Fibroblast of skin of abdomen (primary cell): ENCODE data around the gene EIF4G3.
A peak's percentile ranks its signal among the peaks of the same experiment; 100 is the strongest.
"Not testable (repeated sequence)": the region's sequence is repeated elsewhere in the genome, so short reads cannot be mapped to it uniquely, and the experiment has no call there.

ENCODE experiments used
- DNase-seq: peaks from one replicate; pipeline ENCODE4 v3.0.0-alpha.2; 2013

The EIF4G3 gene

GRCh38 chr1:21066356-21067012, 110.2 kb downstream of the EIF4G3 start:
- DNase-seq, result no peak

DNA sequence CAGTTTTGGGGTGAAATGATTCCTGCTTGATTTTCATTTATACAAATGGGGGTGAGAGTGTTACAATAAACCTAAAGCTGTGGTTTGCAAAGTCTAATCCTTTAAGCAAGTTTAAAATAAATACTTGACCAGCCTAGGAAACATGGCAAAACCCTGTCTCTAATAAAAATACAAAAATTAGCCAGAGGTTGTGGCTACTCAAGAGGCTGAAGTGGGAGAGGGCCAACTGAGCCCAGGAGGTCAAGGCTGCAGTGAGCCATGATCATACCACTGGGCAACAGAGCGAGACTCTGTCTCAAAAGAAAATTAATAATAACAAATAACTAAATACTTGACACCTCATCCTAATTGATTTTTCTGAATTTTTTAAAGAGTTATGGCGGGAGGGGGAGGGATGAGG, 110.8 kb downstream of the EIF4G3 start:
- no peak for DNase-seq

- DNase-seq, result no peak
Observed at GRCh38 chr1:21064057-21064456, 112.6 kb downstream of the EIF4G3 start.

DNA sequence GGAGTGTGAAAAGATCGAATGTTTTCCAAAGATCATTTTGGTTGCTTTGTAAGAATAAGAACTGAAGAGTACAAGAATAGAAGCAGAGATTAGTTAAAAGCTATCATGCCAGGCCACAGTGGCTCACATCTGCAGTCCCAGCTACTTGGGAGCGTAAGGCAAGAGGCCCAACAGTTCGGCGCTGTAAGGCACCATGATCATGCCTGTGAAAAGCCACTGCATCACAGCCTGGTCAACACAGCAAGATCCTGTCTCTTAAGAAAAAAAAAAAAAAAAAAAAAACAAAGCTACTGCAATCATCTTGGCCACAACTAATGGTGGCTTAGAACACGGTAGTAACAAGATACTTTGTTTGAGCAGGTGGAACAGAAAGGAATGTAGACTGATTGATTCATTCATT, 116.2 kb downstream of the EIF4G3 start:
- no peak for DNase-seq

DNA sequence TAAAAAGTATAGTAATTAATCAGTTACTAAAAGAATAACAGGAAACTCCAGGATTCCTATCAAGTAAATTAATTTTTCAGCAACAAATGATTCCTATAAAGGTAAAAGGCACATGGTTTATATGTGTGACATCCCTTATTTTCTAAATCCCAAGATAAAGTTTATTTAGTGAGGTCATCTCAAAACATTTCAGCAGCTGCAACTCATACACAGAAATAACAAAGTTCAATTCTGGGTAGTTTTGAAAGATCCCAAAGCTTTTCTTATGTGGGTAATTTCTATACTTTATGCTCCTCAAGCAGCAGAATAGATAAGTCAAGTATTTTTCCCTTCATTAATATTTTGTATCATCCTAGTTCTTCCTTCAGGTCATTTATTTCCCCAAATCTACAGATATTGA, 117.7 kb downstream of the EIF4G3 start:
- no peak for DNase-seq

GRCh38 chr1:21058035-21058793, 118.5 kb downstream of the EIF4G3 start:
- DNase-seq, result no peak

DNA sequence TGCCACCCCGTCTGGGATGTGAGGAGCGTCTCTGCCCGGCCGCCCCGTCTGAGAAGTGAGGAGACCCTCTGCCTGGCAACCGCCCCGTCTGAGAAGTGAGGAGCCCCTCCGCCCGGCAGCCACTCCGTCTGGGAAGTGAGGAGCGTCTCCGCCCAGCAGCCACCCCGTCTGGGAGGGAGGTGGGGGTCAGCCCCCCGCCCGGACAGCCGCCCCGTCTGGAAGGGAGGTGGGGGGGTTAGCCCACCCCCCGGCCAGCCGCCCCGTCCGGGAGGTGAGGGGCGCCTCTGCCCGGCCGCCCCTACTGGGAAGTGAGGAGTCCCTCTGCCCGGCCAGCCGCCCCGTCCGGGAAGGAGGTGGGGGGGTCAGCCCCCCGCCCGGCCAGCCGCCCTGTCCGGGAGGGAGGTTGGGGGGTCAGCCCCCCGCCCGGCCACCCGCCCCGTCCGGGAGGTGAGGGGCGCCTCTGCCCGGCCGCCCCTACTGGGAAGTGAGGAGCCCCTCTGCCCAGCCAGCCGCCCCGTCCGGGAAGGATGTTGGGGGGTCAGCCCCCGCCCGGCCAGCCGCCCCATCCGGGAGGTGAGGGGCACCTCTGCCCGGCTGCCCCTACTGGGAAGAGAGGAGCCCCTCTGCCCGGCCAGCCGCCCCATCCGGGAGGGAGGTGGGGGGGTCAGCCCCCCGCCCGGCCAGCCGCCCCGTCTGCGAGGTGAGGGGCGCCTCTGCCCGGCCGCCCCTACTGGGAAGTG, 123.3 kb downstream of the EIF4G3 start:
- not testable (repeated sequence) for DNase-seq

- no peak for DNase-seq
Observed at GRCh38 chr1:21052034-21052433, 124.7 kb downstream of the EIF4G3 start.

DNA sequence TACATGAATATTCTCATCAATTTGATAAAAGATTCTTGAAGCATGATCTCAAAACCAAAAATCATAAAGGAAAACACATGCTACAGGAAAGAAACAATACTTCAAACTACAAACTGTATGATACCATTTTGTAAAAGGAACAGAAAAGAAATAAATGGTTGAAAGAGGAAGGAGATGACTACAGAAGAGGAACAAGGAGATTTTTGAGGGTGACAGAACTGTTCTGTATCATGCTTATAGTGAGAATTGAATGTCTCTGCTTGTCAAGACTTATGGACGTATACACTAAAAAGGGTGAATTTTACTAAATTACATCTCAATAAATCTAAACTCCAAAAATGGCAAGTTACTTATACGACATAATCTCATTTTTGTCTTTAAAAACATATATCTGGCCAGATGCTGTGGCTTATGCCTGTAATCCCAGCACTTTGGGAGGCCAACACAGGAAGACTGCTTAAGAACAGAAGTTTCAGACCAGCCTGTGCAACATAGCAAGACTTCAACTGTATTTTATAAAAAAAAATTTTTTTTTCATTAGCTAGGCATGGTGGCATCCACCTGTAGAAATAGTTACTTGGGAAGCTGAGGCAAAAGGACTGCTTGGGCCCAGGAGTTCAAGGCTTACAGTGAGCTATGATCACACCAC, 125.4 kb downstream of the EIF4G3 start:
- DNase-seq, result no peak

GRCh38 chr1:21050031-21050430, 126.7 kb downstream of the EIF4G3 start:
- DNase-seq, result peak; percentile 49

DNA sequence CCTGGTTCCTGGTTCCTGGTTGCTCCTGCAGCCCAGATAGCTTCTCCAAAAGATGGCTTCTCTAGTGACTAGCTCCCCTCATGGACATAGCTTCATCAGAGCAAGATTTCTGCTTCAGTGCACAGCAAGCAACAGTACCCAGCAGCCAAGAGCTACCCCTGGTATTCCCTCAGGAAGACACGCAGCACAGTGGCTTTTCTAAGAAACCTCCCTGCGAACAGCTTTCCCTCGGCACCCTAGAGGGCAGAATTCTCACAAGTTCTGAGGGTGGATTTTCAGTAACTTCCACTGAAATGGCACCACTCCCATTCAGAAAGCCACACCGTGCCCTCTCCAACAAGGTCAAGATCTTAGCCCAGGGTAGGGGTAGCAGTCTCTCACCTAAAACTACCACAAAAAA, 128.2 kb downstream of the EIF4G3 start:
- no peak for DNase-seq

GRCh38 chr1:21046132-21046531, 130.6 kb downstream of the EIF4G3 start:
- no peak for DNase-seq

GRCh38 chr1:21045351-21045750, 131.3 kb downstream of the EIF4G3 start:
- peak; percentile 56 for DNase-seq

GRCh38 chr1:21042929-21043605, 133.6 kb downstream of the EIF4G3 start:
- peak; percentile 83 for DNase-seq

DNA sequence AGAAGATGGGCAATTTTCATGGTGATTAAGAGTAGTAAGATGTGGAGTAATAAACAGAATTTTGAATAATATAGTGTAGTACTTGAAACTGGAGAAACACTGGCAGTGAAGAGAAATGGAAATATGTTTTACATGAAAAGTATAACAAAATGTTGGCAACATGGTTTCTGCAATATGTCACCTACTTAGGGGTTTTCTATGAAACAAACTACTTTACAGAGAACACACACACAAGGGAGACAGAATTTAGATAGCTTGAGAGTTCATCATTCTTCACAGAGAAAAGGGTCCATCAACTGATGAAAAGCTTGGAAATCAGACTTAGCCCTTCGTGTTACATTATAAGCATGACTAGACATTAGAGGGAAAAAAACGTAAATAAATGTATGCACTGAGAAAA, 135.2 kb downstream of the EIF4G3 start:
- no peak for DNase-seq

GRCh38 chr1:21037091-21037490, 139.6 kb downstream of the EIF4G3 start:
- DNase-seq, result no peak

DNA sequence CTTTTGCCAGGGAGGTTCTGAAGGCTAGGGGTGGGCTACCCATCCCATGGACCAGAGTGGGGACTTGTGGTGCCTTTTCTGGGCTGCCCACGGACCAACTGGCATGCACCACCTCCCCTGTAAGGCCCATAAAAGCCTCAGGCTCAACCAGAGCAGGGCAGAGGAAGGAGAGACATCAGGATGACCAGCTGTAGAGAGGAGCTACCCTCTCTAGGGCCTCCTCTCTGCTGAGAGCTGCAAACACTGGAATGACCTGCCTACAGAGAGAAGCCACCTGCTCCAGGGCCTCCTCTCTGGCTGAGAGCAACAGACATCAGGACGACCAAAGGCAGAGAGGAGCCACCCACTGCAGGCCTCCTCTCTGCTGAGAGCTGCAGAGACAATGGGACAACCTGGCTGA, 140.9 kb downstream of the EIF4G3 start:
- no peak for DNase-seq

DNA sequence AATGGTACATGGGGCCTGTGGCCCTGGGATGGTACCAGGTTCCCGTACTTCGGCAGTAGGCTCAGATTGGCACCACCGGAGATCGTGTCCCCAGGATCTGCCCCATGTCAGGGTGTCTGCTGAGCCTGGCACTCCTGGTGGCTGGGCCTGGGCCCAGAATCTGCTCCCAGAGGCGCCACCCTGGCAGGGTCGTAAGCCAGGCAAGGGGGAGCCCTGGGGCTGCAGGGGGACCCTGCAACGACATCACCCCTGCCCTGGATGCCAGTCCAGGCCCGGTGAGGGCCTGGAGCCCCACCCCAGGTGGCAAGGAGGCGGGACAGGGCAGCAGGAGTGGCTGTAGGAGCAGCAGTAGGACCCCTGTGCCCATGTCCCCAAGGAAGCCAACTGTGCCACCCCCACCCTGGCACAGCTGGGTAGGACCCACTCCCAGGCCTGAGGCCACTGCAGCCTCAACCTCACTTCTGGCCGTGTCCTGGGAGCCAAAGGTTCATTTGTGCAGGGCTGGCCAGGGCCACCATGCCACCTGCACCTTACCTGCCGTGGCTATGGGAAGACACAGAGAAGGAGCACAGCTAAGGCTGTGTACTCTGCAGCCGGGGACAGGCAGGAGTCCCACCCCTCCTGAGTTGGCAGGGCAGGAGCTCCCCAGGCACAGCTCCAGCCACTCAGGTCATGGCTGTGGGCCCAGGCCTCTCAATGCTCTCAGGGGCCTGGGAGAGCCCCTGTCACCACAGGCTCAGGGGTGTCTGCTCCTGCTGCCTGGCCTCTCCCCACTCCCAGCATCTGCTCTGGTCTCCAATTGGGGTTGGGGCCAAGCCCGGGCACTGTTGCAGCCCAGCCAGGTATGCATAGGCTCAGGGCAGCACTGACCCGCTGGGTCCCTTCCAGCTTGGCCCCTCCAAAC, 141.7 kb downstream of the EIF4G3 start:
- no peak for DNase-seq

GRCh38 chr1:21032741-21033140, 144.0 kb downstream of the EIF4G3 start:
- DNase-seq, result no peak

DNA sequence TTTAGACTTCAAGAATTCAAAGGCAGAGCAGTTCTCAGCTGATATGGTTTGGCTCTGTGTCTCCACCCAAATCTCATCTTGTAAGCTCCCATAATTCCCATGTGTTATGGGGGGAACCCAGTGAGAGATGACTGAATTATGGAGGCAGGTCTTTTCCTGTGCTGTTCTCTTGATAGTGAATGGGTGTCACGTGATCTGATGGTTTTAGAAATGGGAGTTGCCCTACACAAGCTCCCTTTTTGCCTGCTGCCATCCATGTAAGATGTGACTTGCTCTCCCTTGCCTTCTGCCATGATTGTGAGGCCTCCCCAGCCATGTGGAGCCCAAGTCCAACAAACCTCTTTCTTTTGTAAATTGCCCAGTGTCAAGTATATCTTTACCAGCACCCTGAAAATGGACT, 146.5 kb downstream of the EIF4G3 start:
- DNase-seq, result no peak

DNA sequence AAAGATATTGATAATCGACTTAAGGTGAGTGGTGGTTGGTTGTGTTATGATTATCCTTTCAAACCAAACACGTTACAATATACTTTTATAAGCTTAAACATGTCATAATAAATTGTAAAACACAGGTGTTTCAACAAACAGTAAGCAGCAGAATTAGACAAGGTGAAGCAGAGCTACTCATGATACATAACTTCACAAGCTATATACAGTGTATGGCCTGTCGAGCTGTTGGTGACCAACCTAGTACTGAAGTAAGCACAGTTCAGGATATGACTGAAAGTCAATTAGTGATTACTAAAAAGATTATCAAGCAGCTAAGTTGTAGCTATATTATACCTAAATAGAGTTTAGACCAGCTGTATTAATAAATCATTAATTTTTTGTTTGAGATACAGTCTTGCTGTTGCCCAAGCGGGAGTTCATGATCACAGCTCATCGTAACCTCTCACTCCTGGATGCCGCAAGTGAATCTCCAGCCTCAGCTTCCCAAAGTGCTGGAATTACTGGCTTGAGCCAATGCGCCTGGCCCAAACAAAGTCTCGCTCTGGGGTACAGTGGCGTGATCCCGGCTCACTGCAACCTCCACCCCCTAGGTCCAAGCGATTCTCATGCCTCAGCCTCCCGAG, 148.1 kb downstream of the EIF4G3 start:
- no peak for DNase-seq
